Transverse colon (tissue), 4 donors: ENCODE data around the gene COL19A1. TPM values are rescaled to one million over a fixed set of nuclear protein-coding genes. Genes with fewer than 3 reads are reported as not detected.
"Not testable (repeated sequence)": the region's sequence is repeated elsewhere in the genome, so short reads cannot be mapped to it uniquely, and the experiment has no call there.

Source experiments
- DNase-seq: peaks from one replicate; pipeline ENCODE4 v3.0.0-alpha.2; 2019
- H3K27ac ChIP-seq, 4 donors: fragments of 200-600 bp; sonication (generic); 2 replicates each; pipeline ENCODE4 v1.5.1; 2016 to 2018; ENCODE audit warnings: inconsistent platforms in 4 of 4
- H3K27me3 ChIP-seq: fragments of 200-600 bp; sonication (generic); 2 replicates; pipeline ENCODE4 v1.5.1; 2017; ENCODE audit warnings: inconsistent platforms
- H3K36me3 ChIP-seq, 4 donors: fragments of 200-600 bp; sonication (generic); 2 replicates each; pipeline ENCODE4 v1.5.1; 2017 to 2019; ENCODE audit warnings: inconsistent platforms in 4 of 4
- H3K4me1 ChIP-seq, 4 donors: fragments of 200-600 bp; sonication (generic); 2 replicates each; pipeline ENCODE4 v1.5.1; 2017 to 2020; ENCODE audit warnings: inconsistent platforms in 4 of 4
- H3K4me3 ChIP-seq, 4 donors: fragments of 200-600 bp; sonication (generic); 1 replicate in 1 of 4; 2 replicates in 3 of 4; pipeline versions ENCODE4 v1.5.1 to v1.6.1; 2017 to 2019; ENCODE audit warnings: inconsistent platforms in 4 of 4
- H3K9me3 ChIP-seq, 2 donors: fragments of 200-600 bp; sonication (generic); 2 replicates each; pipeline ENCODE4 v1.5.1; 2017 to 2019; ENCODE audit warnings: inconsistent platforms in 2 of 2
- CTCF ChIP-seq, 5 experiments: fragments of 200-600 bp in 3 of 5; fragments of 450-650 bp in 2 of 5; sonication (generic) in 3 of 5; IDR thresholded peaks; 1 replicate in 2 of 5; 2 replicates in 3 of 5; pipeline ENCODE4 v1.5.1; 2016 to 2017; ENCODE audit warnings: antibody characterized with exemption in 5 of 5, inconsistent platforms in 3 of 5, mild to moderate bottlenecking in 2 of 5, moderate library complexity in 1 of 5
- EP300 ChIP-seq: sonication (generic); formaldehyde crosslinking; IDR thresholded peaks from one replicate; pipeline ENCODE4 v1.6.1; 2017; ENCODE audit warnings: antibody characterized with exemption, low read depth
- POLR2A ChIP-seq: fragments of 450-650 bp; IDR thresholded peaks from one replicate; pipeline ENCODE4 v1.6.1; 2016; ENCODE audit warnings: antibody characterized with exemption, mild to moderate bottlenecking, moderate library complexity
- POLR2AphosphoS5 ChIP-seq, 3 donors: sonication (generic); formaldehyde crosslinking; IDR thresholded peaks; one replicate each; pipeline ENCODE4 v1.6.1; 2016; ENCODE audit warnings: antibody characterized with exemption in 3 of 3
- WGBS, 2 donors: methylation state at CpG; one replicate each; pipeline ENCODE4 v1.1.5; 2018; ENCODE audit warnings: low coverage in 1 of 2; 5-methylcytosine and 5-hydroxymethylcytosine counted together
- in situ Hi-C, 4 donors: fragments of 200-750 bp; cut with MboI; loops; one replicate each; pipeline versions ENCODE4 v1.15.0 to v1.15.1; 2017; ENCODE audit warnings: low sequenced_read_pairs in 3 of 4, low pct_ligation_motif_present in 1 of 4, low pct_unique_long_range_greater_than_20kb in 1 of 4
- intact Hi-C: fragments of 100-400 bp; cut with DNase I; formaldehyde crosslinking; loops from one replicate; pipeline ENCODE4 v1.15.1; 2023; ENCODE audit warnings: low total_unique reads
- total RNA-seq, 4 donors: library from RNA; depleted of rRNA; stranded (reverse); fragments of >200 nt; gene quantifications; one replicate each; pipeline ENCODE4 v1.1.0, GENCODE V29; 2016

The COL19A1 gene
- total RNA-seq, 4 donors from 2014 or later, result 0.27 to 3.3 (median 0.37) TPM; not detected in 1

GRCh38 chr6:69918813-69919475, 52.6 kb downstream of the COL19A1 start:
- Histone ChIP-seq H3K27me3 (no peaks in the 10 kb centered on the region), H3K36me3 (no peaks in the 10 kb centered on the region), H3K4me3 (no peak overlapping the region), H3K27ac (no peak overlapping the region), H3K4me1 (no peaks in the 10 kb centered on the region), H3K9me3 (no peaks in the 10 kb centered on the region)
- DNase-seq, result no peak
- in situ Hi-C loops (no loop called here), intact Hi-C loops (no loop called here)
- 63 to 64% methylated on average over 5 of the region's 5 CpGs for WGBS, 2 donors
- no peak for TF ChIP-seq POLR2AphosphoS5 (IDR thresholded peaks at IDR 0.05)
- no peak for TF ChIP-seq CTCF (IDR thresholded peaks at IDR 0.05)
- TF ChIP-seq EP300, result no peak
- no peak for TF ChIP-seq POLR2A

- H3K36me3 ChIP-seq, H3K4me3 ChIP-seq, H3K4me1 ChIP-seq, intact Hi-C loops, in situ Hi-C loops, H3K27me3 ChIP-seq, DNase-seq, H3K27ac ChIP-seq, H3K9me3 ChIP-seq: not testable (repeated sequence)
- WGBS, 2 donors, result no CpG with 5 or more reads among the region's 2 CpGs
Observed at GRCh38 chr6:69921066-69921465, 54.7 kb downstream of the COL19A1 start.

GRCh38 chr6:69921611-69922010, 55.3 kb downstream of the COL19A1 start:
- H3K9me3 ChIP-seq, intact Hi-C loops, in situ Hi-C loops, H3K27ac ChIP-seq, H3K36me3 ChIP-seq, DNase-seq, H3K4me1 ChIP-seq, H3K27me3 ChIP-seq, H3K4me3 ChIP-seq: not testable (repeated sequence)
- 94 to 96% methylated on average over 22 of the region's 22 CpGs for WGBS, 2 donors

- Histone ChIP-seq H3K9me3 (peaks cover 0 to 12% of the 10 kb centered on the region in 2 donors), H3K4me3 (no peak overlapping the region), H3K27me3 (no peaks in the 10 kb centered on the region), H3K36me3 (no peaks in the 10 kb centered on the region), H3K27ac (no peak overlapping the region), H3K4me1 (no peaks in the 10 kb centered on the region)
- TF ChIP-seq CTCF (IDR thresholded peaks at IDR 0.05), result no peak
- TF ChIP-seq EP300, result no peak
- no peak for TF ChIP-seq POLR2A
- TF ChIP-seq POLR2AphosphoS5 (IDR thresholded peaks at IDR 0.05), result no peak
- no peak for DNase-seq
- in situ Hi-C loops, result no loop called here
- 50 to 67% methylated on average over 1 of the region's 1 CpG for WGBS, 2 donors
- intact Hi-C loops, result no loop called here
Observed at GRCh38 chr6:69926745-69927144, 60.4 kb downstream of the COL19A1 start.

GRCh38 chr6:69933239-69933638, 66.9 kb downstream of the COL19A1 start:
- intact Hi-C loops, result no loop called here
- no peak overlapping the region for H3K27ac ChIP-seq
- no peaks in the 10 kb centered on the region for H3K27me3 ChIP-seq
- H3K4me3 ChIP-seq, result no peak overlapping the region
- no peaks in the 10 kb centered on the region for H3K9me3 ChIP-seq
- DNase-seq, result no peak
- H3K4me1 ChIP-seq, result no peaks in the 10 kb centered on the region
- no peak for TF ChIP-seq EP300
- no peak for TF ChIP-seq POLR2A
- TF ChIP-seq CTCF (IDR thresholded peaks at IDR 0.05), result no peak
- H3K36me3 ChIP-seq, result no peaks in the 10 kb centered on the region
- 0 to 7% methylated on average over 1 of the region's 1 CpG for WGBS, 2 donors
- in situ Hi-C loops, result no loop called here
